Left lung (tissue), 10 donors: Measurements from ENCODE around the gene DLST. TPM values are rescaled to one million over a fixed set of nuclear protein-coding genes. Genes with fewer than 3 reads are reported as not detected.

Experiments used
- ATAC-seq: fragments of 200-7000 bp; cut with Tn5 transposase; one replicate; pipeline ENCODE4 v1.9.1; 2020; ENCODE audit warnings: moderate library complexity
- DNase-seq, 4 donors: peaks; one replicate each; pipeline ENCODE4 v3.0.0-alpha.2; 2013 to 2020
- H3K27ac ChIP-seq, 2 donors: fragments of 200-600 bp; sonication (generic) in 1 of 2; one replicate each; pipeline versions ENCODE4 v1.5.0 to v1.8.0; 2020 to 2021
- H3K27me3 ChIP-seq, 2 donors: fragments of 200-600 bp; sonication (generic) in 1 of 2; one replicate each; pipeline versions ENCODE4 v1.5.0 to v1.8.0; 2020 to 2021
- H3K36me3 ChIP-seq, 2 donors: fragments of 200-600 bp; sonication (generic) in 1 of 2; one replicate each; pipeline versions ENCODE4 v1.5.0 to v1.8.0; 2020 to 2021
- H3K4me1 ChIP-seq, 2 donors: fragments of 200-600 bp; one replicate each; pipeline ENCODE4 v1.8.0; 2021
- H3K4me3 ChIP-seq, 2 donors: fragments of 200-600 bp; sonication (generic) in 1 of 2; one replicate each; pipeline versions ENCODE4 v1.5.0 to v1.8.0; 2020 to 2021; ENCODE audit warnings: mild to moderate bottlenecking in 1 of 2
- H3K9me3 ChIP-seq, 2 donors: fragments of 200-600 bp; sonication (generic) in 1 of 2; one replicate each; pipeline versions ENCODE4 v1.5.0 to v1.8.0; 2020 to 2021
- CTCF ChIP-seq, 2 donors: fragments of 200-600 bp; sonication (generic) in 1 of 2; IDR thresholded peaks; one replicate each; pipeline versions ENCODE4 v1.5.0 to v1.8.0; 2021; ENCODE audit warnings: antibody characterized with exemption in 2 of 2
- intact Hi-C, 2 donors: fragments of 100-400 bp; cut with DNase I; formaldehyde crosslinking; loops; one replicate each; pipeline versions ENCODE4 v1.11.2 to v1.14.2; 2022
- polyA plus RNA-seq, 6 donors: library from polyadenylated mRNA; unstranded; fragments of 120-200 nt; gene quantifications; one replicate each; pipeline ENCODE4 v1.2.1, GENCODE V29; 2013; ENCODE audit not compliant: insufficient read length in 6 of 6
- total RNA-seq, 2 donors: library from RNA; stranded (reverse); fragmentation: NEBNext Ultra II Directional; extraction: Animal tissue kit (Norgen Biotek cat#: 25700); gene quantifications; one replicate each; pipeline ENCODE4 v1.2.1, GENCODE V29; 2021
- donor health status: DM: no; HTN: yes; CAD: no.
- donor health status: DM: no; HTN: no; CAD: no.

DLST gene
- total and polyA plus RNA-seq, 8 donors, result 88.3 to 104 (median 96.3) TPM

- no peak for ATAC-seq
- H3K27ac ChIP-seq, result no peak overlapping the region
- DNase-seq, result no peak
- intact Hi-C loops, result no loop called here
- H3K9me3 ChIP-seq, result no peaks in the 10 kb centered on the region
- H3K4me3 ChIP-seq, result no peak overlapping the region
- H3K4me1 ChIP-seq, result peaks cover 0 to 5% of the 10 kb centered on the region in 2 donors
- peaks cover 8 to 100% of the 10 kb centered on the region in 2 donors for H3K36me3 ChIP-seq
- no peaks in the 10 kb centered on the region for H3K27me3 ChIP-seq
- no peak for TF ChIP-seq CTCF (IDR thresholded peaks at IDR 0.05)
Measured at GRCh38 chr14:74898083-74898482, 16.4 kb downstream of the DLST start.

- no peak overlapping the region for H3K27ac ChIP-seq
- TF ChIP-seq CTCF (IDR thresholded peaks at IDR 0.05), result no peak
- no peak overlapping the region for H3K4me3 ChIP-seq
- no peaks in the 10 kb centered on the region for H3K9me3 ChIP-seq
- intact Hi-C loops, result no loop called here
- H3K36me3 ChIP-seq, result peaks cover 8 to 100% of the 10 kb centered on the region in 2 donors
- H3K27me3 ChIP-seq, result no peaks in the 10 kb centered on the region
- DNase-seq (peak in 1 of 4 donors; percentile 41), ATAC-seq (no peak)
- H3K4me1 ChIP-seq, result no peaks in the 10 kb centered on the region
Measured at GRCh38 chr14:74898694-74899093, 17.0 kb downstream of the DLST start.

- peaks cover 8 to 83% of the 10 kb centered on the region in 2 donors for H3K36me3 ChIP-seq
- TF ChIP-seq CTCF (IDR thresholded peaks at IDR 0.05), result no peak
- H3K27me3 ChIP-seq, result no peaks in the 10 kb centered on the region
- intact Hi-C loops, result no loop called here
- DNase-seq (no peak), ATAC-seq (no peak)
- H3K4me3 ChIP-seq, result no peak overlapping the region
- H3K9me3 ChIP-seq, result no peaks in the 10 kb centered on the region
- peaks cover 0 to 7% of the 10 kb centered on the region in 2 donors for H3K4me1 ChIP-seq
- H3K27ac ChIP-seq, result no peak overlapping the region
Measured at GRCh38 chr14:74902941-74903705, 21.4 kb downstream of the DLST start.

- Histone ChIP-seq H3K9me3 (no peaks in the 10 kb centered on the region), H3K27ac (no peak overlapping the region), H3K4me3 (no peak overlapping the region), H3K4me1 (peaks cover 0 to 7% of the 10 kb centered on the region in 2 donors), H3K36me3 (peaks cover 7 to 65% of the 10 kb centered on the region in 2 donors), H3K27me3 (no peaks in the 10 kb centered on the region)
- intact Hi-C loops, result loop anchor here in 1 of 2 donors (5.0 kb wide), 1 partner anchor 43 kb away; no protein-coding TSS in a partner anchor
- DNase-seq (no peak), ATAC-seq (no peak)
- no peak for TF ChIP-seq CTCF (IDR thresholded peaks at IDR 0.05)
Measured at GRCh38 chr14:74904635-74905503, 23.2 kb downstream of the DLST start.
